ENCODE measurements around the gene CYTH3. TPM values are rescaled to one million over a fixed set of nuclear protein-coding genes. Genes with fewer than 3 reads are reported as not detected.

CYTH3 gene
- total and polyA plus RNA-seq, 2 of the 13 experiments (the other 11 are each of a cell fraction or from before 2014, with no cell fraction given) = 3.1 to 3.8 TPM

GRCh38 chr7:6172224-6172909 lies 100.1 kb downstream of the CYTH3 start:
- Histone ChIP-seq H3K4me2 (ENCODE audit: low read depth, low read length) (no peak overlapping the region), H2AFZ (ENCODE audit: low read length) (no peak overlapping the region), H3K9me3 (ENCODE audit: low read length) (no peaks in the 10 kb centered on the region), H3K27ac (ENCODE audit: extremely low read length, insufficient read depth, low read length) (no peak overlapping the region), H4K20me1 (ENCODE audit: insufficient read depth, low read length) (no peaks in the 10 kb centered on the region), H3K79me2 (ENCODE audit: insufficient read depth, low read length) (no peaks in the 10 kb centered on the region), H3K9ac (ENCODE audit: insufficient read depth, low read depth, low read length) (no peak overlapping the region), H3K27me3 (ENCODE audit: control insufficient read depth in 1 of 2, insufficient read depth in 2 of 2, low read length in 2 of 2) (no peaks in the 10 kb centered on the region), H3K36me3 (replicated peaks in 1 of 2; ENCODE audit: control insufficient read depth in 1 of 2, insufficient read depth in 2 of 2, low read length in 2 of 2) (no peaks in the 10 kb centered on the region), H3K4me3 (replicated peaks in 1 of 3; ENCODE audit: insufficient read depth in 1 of 3, low read depth in 2 of 3, low read length in 3 of 3) (no peak overlapping the region), H3K4me1 (ENCODE audit: insufficient read depth, low read length) (peaks cover 10% of the 10 kb centered on the region)
- TF ChIP-seq, protein P1, sequence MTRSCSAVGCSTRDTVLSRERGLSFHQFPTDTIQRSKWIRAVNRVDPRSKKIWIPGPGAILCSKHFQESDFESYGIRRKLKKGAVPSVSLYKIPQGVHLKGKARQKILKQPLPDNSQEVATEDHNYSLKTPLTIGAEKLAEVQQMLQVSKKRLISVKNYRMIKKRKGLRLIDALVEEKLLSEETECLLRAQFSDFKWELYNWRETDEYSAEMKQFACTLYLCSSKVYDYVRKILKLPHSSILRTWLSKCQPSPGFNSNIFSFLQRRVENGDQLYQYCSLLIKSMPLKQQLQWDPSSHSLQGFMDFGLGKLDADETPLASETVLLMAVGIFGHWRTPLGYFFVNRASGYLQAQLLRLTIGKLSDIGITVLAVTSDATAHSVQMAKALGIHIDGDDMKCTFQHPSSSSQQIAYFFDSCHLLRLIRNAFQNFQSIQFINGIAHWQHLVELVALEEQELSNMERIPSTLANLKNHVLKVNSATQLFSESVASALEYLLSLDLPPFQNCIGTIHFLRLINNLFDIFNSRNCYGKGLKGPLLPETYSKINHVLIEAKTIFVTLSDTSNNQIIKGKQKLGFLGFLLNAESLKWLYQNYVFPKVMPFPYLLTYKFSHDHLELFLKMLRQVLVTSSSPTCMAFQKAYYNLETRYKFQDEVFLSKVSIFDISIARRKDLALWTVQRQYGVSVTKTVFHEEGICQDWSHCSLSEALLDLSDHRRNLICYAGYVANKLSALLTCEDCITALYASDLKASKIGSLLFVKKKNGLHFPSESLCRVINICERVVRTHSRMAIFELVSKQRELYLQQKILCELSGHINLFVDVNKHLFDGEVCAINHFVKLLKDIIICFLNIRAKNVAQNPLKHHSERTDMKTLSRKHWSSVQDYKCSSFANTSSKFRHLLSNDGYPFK (CRISPR knock-in tag; IDR thresholded peaks at IDR 0.05; ENCODE audit: borderline replicate concordance) = no peak
- TF ChIP-seq ATF7 (IDR thresholded peaks at IDR 0.05) (no peak), ATF7 (CRISPR knock-in tag; IDR thresholded peaks at IDR 0.05) (no peak), ATF1 (CRISPR knock-in tag; IDR thresholded peaks at IDR 0.05) (no peak), TAF15 (IDR thresholded peaks at IDR 0.05; ENCODE audit: low read depth, low read length, poor library complexity, severe bottlenecking) (no peak), ZNF446 (CRISPR knock-in tag; IDR thresholded peaks at IDR 0.05) (no peak), HOMEZ (CRISPR knock-in tag; IDR thresholded peaks at IDR 0.05; ENCODE audit: low read depth) (no peak), PHB2 (IDR thresholded peaks at IDR 0.05; ENCODE audit: partially characterized antibody) (no peak), ZNF629 (CRISPR knock-in tag; conservative IDR thresholded peaks at IDR 0.05) (no peak), ZNF792 (CRISPR knock-in tag; IDR thresholded peaks at IDR 0.05) (no peak), MTA3 (CRISPR knock-in tag; IDR thresholded peaks at IDR 0.05) (no peak), TP53 (CRISPR knock-in tag; conservative IDR thresholded peaks at IDR 0.05) (no peak), HIVEP1 (CRISPR knock-in tag; IDR thresholded peaks at IDR 0.05) (no peak), NFATC3 (CRISPR knock-in tag; IDR thresholded peaks at IDR 0.05) (no peak)
- TF ChIP-seq, protein P2, sequence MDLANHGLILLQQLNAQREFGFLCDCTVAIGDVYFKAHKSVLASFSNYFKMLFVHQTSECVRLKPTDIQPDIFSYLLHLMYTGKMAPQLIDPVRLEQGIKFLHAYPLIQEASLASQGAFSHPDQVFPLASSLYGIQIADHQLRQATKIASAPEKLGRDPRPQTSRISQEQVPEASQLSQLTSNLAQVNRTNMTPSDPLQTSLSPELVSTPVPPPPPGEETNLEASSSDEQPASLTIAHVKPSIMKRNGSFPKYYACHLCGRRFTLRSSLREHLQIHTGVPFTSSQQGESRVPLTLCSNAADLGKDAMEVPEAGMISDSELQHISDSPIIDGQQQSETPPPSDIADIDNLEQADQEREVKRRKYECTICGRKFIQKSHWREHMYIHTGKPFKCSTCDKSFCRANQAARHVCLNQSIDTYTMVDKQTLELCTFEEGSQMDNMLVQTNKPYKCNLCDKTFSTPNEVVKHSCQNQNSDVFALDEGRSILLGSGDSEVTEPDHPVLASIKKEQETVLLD (CRISPR knock-in tag; IDR thresholded peaks at IDR 0.05; ENCODE audit: low read depth) = no peak
- TF ChIP-seq, protein P3, sequence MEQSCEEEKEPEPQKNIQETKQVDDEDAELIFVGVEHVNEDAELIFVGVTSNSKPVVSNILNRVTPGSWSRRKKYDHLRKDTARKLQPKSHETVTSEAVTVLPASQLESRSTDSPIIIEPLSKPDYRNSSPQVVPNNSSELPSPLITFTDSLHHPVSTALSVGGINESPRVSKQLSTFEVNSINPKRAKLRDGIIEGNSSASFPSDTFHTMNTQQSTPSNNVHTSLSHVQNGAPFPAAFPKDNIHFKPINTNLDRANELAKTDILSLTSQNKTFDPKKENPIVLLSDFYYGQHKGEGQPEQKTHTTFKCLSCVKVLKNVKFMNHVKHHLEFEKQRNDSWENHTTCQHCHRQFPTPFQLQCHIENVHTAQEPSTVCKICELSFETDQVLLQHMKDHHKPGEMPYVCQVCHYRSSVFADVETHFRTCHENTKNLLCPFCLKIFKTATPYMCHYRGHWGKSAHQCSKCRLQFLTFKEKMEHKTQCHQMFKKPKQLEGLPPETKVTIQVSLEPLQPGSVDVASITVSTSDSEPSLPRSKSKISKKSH (CRISPR knock-in tag; IDR thresholded peaks at IDR 0.05; ENCODE audit: borderline replicate concordance) = no peak
- TF ChIP-seq, protein P4, sequence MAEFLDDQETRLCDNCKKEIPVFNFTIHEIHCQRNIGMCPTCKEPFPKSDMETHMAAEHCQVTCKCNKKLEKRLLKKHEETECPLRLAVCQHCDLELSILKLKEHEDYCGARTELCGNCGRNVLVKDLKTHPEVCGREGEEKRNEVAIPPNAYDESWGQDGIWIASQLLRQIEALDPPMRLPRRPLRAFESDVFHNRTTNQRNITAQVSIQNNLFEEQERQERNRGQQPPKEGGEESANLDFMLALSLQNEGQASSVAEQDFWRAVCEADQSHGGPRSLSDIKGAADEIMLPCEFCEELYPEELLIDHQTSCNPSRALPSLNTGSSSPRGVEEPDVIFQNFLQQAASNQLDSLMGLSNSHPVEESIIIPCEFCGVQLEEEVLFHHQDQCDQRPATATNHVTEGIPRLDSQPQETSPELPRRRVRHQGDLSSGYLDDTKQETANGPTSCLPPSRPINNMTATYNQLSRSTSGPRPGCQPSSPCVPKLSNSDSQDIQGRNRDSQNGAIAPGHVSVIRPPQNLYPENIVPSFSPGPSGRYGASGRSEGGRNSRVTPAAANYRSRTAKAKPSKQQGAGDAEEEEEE (CRISPR knock-in tag; IDR thresholded peaks at IDR 0.05; ENCODE audit: borderline replicate concordance) = no peak
- DNase-seq (ENCODE audit: low spot score) (no peak), FAIRE-seq (no peak), ATAC-seq (no peak)
- in situ Hi-C loops (cut with HindIII; ENCODE audit: extremely low pct_ligation_motif_present, low pct_unique_long_range_greater_than_20kb) (no loop called here), intact Hi-C loops (cut with micrococcal nuclease; ENCODE audit: unreplicated experiment) (no loop called here)
- CTCF ChIA-PET (ENCODE audit: low intra/inter-chr PET ratio, low total read pairs) = no interaction called here
- POLR2A ChIA-PET = no interaction called here
- no TSS peak for BruUV-seq (replicated peaks)
- WGBS (ENCODE audit: low lambda C conversion rate) = 75% methylated on average over 14 of the region's 20 CpGs
